Coronary artery (tissue), 2 donors: ENCODE measurements around the gene KRT37.

Experiments
- DNase-seq: peaks from one replicate; pipeline ENCODE4 v3.0.0-alpha.2; 2017; ENCODE audit warnings: low spot score
- H3K27ac ChIP-seq, 2 donors: fragments of 200-600 bp; sonication (generic); one replicate each; pipeline ENCODE4 v1.5.1; 2016 to 2019
- H3K4me3 ChIP-seq: fragments of 200-600 bp; sonication (generic); 2 replicates; pipeline ENCODE4 v1.5.1; 2016; ENCODE audit warnings: mild to moderate bottlenecking, moderate library complexity
- CTCF ChIP-seq: fragments of 200-600 bp; sonication (generic); IDR thresholded peaks from one replicate; pipeline ENCODE4 v1.5.1; 2019; ENCODE audit warnings: antibody characterized with exemption

The KRT37 gene

DNA sequence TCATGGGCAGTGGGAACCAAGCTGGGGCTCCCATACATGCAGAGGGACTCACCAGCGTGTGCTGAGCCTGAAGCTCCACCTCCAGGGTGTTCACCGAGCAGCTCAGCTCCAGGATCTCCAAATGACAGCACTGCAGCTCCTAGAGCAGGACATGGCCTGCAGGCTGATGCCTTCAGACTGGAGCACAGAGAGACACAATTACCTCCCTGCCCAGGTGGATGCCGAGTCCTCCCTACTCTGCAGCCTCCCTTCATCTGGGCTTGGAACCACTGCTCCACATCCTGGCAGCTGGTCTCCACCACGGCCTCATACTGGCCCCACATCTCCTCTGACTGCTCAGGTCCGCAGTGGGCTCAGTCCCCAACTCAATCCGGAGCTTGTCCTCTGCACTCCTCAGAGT lies 24.6 kb upstream of the KRT37 start:
- Histone ChIP-seq H3K27ac (no peak overlapping the region), H3K4me3 (no peak overlapping the region)
- no peak for DNase-seq
- no peak for TF ChIP-seq CTCF

DNA sequence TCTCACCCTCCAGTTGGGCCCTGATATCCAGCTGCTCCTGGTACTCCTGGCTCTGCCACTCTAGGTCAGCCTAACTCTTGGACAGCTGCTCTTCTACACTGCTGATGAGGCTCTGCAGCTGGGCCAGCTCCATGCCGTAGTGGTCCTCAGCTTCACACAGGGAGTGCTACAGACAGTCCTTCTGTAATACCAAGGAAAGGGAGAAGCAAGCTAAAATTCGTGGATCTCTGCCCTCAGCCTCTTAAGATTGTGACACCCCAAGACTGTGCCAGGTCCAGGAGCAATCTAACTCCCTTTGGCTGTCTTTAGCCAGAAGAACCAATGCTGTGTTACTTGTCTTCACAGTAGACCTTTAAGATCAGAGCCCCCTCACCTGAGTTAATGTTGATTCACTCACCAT lies 24.1 kb upstream of the KRT37 start:
- DNase-seq, result no peak
- Histone ChIP-seq H3K27ac (no peak overlapping the region), H3K4me3 (no peak overlapping the region)
- TF ChIP-seq CTCF, result no peak

- TF ChIP-seq CTCF, result no peak
- H3K4me3 ChIP-seq, result no peak overlapping the region
- DNase-seq, result no peak
- H3K27ac ChIP-seq, result no peak overlapping the region
Measured at GRCh38 chr17:41446806-41447205, 22.4 kb upstream of the KRT37 start.

DNA sequence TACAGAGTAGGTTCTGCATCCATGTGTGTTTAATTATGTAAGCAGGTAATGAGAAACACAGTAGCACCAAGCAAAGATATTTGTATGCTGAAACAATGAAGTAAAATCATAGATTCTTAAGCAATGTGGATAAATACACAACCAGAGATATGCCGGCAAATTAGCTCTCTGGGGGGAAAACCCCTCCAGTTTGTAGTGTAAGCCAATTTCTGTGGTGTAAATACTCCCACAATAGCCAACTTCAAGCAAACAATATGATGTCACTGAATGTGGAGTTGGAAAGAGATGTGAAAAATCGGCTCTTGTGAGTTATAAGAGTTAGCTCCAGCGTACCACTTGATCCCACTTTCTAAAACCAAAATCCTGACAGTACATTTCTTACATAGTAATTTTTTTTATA lies 20.3 kb upstream of the KRT37 start:
- Histone ChIP-seq H3K4me3 (no peak overlapping the region), H3K27ac (no peak overlapping the region)
- no peak for DNase-seq
- no peak for TF ChIP-seq CTCF

DNA sequence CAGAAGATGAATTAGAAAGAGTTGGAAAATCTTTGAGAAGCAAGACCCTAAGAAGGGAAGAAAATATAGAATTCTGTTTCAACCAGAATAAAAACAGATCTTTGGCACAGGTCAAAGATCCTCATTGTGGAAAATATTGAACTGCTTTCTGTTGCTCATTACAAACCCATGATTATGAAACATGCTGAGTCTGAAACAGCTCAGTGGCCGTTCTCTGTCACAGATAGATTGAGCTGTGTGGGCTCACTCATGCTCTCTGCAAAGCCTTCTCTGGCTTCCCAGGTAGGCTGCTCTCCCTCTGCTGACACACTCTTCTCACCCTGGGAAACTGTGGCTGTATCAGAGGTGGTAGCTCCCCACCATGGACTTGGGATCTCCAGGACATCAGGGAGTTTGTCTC lies 19.8 kb upstream of the KRT37 start:
- TF ChIP-seq CTCF, result no peak
- H3K27ac ChIP-seq, result no peak overlapping the region
- no peak for DNase-seq
- no peak overlapping the region for H3K4me3 ChIP-seq

GRCh38 chr17:41442739-41443138 lies 18.4 kb upstream of the KRT37 start:
- no peak for TF ChIP-seq CTCF
- DNase-seq, result no peak
- H3K27ac ChIP-seq, result no peak overlapping the region
- no peak overlapping the region for H3K4me3 ChIP-seq

- DNase-seq, result no peak
- Histone ChIP-seq H3K4me3 (no peak within 1 kb of the TSS), H3K27ac (no peak within 1 kb of the TSS)
- TF ChIP-seq CTCF, result no peak
Measured at GRCh38 chr17:41440531-41441033, 16.2 kb upstream of the KRT37 start, which contains the start of gene KRT38. TSS of gene KRT38 (minus strand) at chr17:41440983. CDS start at chr17:41440921, 62 bp downstream.
